BLaER1 (cell line): ENCODE data around the gene PPP1R7.

Experiments
- H3K27ac ChIP-seq: shearing (Covaris generic); formaldehyde crosslinking; 2 replicates; pipeline ENCODE4 v1.8.1; 2022
- H3K27me3 ChIP-seq: shearing (Covaris generic); formaldehyde crosslinking; 2 replicates; pipeline ENCODE4 v1.8.1; 2022
- H3K36me3 ChIP-seq: shearing (Covaris generic); formaldehyde crosslinking; 2 replicates; pipeline ENCODE4 v1.8.1; 2022
- H3K4me1 ChIP-seq: shearing (Covaris generic); formaldehyde crosslinking; 2 replicates; pipeline ENCODE4 v1.8.1; 2022
- H3K4me2 ChIP-seq: shearing (Covaris generic); formaldehyde crosslinking; 2 replicates; pipeline ENCODE4 v1.8.1; 2022
- H3K4me3 ChIP-seq: shearing (Covaris generic); formaldehyde crosslinking; 2 replicates; pipeline ENCODE4 v1.8.1; 2022
- H3K9ac ChIP-seq: shearing (Covaris generic); formaldehyde crosslinking; 2 replicates; pipeline ENCODE4 v1.8.1; 2022
- H3K9me3 ChIP-seq: shearing (Covaris generic); formaldehyde crosslinking; 2 replicates; pipeline ENCODE4 v1.8.1; 2022
- H4K20me1 ChIP-seq: shearing (Covaris generic); formaldehyde crosslinking; 2 replicates; pipeline ENCODE4 v1.8.1; 2022
- Cebpa-rat ChIP-seq: shearing (Covaris generic); IDR thresholded peaks from 2 replicates; pipeline ENCODE4 v1.8.1; 2022

Gene PPP1R7

GRCh38 chr2:241225983-241226382, 75.7 kb downstream of the PPP1R7 start:
- H4K20me1 ChIP-seq = peaks cover 32% of the 10 kb centered on the region
- no peaks in the 10 kb centered on the region for H3K9me3 ChIP-seq
- H3K27me3 ChIP-seq = no peaks in the 10 kb centered on the region
- no peak overlapping the region for H3K27ac ChIP-seq
- no peak overlapping the region for H3K9ac ChIP-seq
- peaks cover 60% of the 10 kb centered on the region for H3K36me3 ChIP-seq
- no peak overlapping the region for H3K4me3 ChIP-seq
- H3K4me1 ChIP-seq = peaks cover 18% of the 10 kb centered on the region
- no peak for TF ChIP-seq Cebpa-rat
- H3K4me2 ChIP-seq = no peak overlapping the region

- H3K27ac ChIP-seq = no peak overlapping the region
- H4K20me1 ChIP-seq = peaks cover 40% of the 10 kb centered on the region
Measured at GRCh38 chr2:241226723-241227572, 76.7 kb downstream of the PPP1R7 start.

GRCh38 chr2:241227594-241227993, 77.3 kb downstream of the PPP1R7 start:
- H3K36me3 ChIP-seq = peaks cover 76% of the 10 kb centered on the region
- no peak overlapping the region for H3K4me3 ChIP-seq
- H3K9ac ChIP-seq = no peak overlapping the region
- no peaks in the 10 kb centered on the region for H3K27me3 ChIP-seq
- no peak overlapping the region for H3K4me2 ChIP-seq
- H3K9me3 ChIP-seq = no peaks in the 10 kb centered on the region
- no peak for TF ChIP-seq Cebpa-rat
- peaks cover 18% of the 10 kb centered on the region for H3K4me1 ChIP-seq
- H4K20me1 ChIP-seq = peaks cover 46% of the 10 kb centered on the region
- no peak overlapping the region for H3K27ac ChIP-seq

More at GRCh38 chr2:241226723-241227572, 76.7 kb downstream of the PPP1R7 start:
- H3K4me2 ChIP-seq = no peak overlapping the region
- no peak overlapping the region for H3K9ac ChIP-seq
- no peaks in the 10 kb centered on the region for H3K27me3 ChIP-seq
- TF ChIP-seq Cebpa-rat = no peak
- peaks cover 18% of the 10 kb centered on the region for H3K4me1 ChIP-seq
- no peaks in the 10 kb centered on the region for H3K9me3 ChIP-seq
- no peak overlapping the region for H3K4me3 ChIP-seq
- peaks cover 69% of the 10 kb centered on the region for H3K36me3 ChIP-seq

GRCh38 chr2:241228081-241228859, 78.0 kb downstream of the PPP1R7 start:
- H3K9me3 ChIP-seq = no peaks in the 10 kb centered on the region
- H3K4me3 ChIP-seq = no peak overlapping the region
- H3K27me3 ChIP-seq = no peaks in the 10 kb centered on the region
- H3K36me3 ChIP-seq = peaks cover 82% of the 10 kb centered on the region
- H4K20me1 ChIP-seq = peaks cover 53% of the 10 kb centered on the region
- peaks cover 13% of the 10 kb centered on the region for H3K4me1 ChIP-seq
- no peak for TF ChIP-seq Cebpa-rat
- H3K9ac ChIP-seq = no peak overlapping the region
- H3K27ac ChIP-seq = no peak overlapping the region
- H3K4me2 ChIP-seq = no peak overlapping the region

GRCh38 chr2:241228860-241229516, 78.7 kb downstream of the PPP1R7 start:
- Histone ChIP-seq H3K36me3 (peaks cover 90% of the 10 kb centered on the region), H3K27ac (no peak overlapping the region), H3K9me3 (no peaks in the 10 kb centered on the region), H3K9ac (no peak overlapping the region), H3K27me3 (no peaks in the 10 kb centered on the region), H4K20me1 (peaks cover 58% of the 10 kb centered on the region), H3K4me3 (no peak overlapping the region), H3K4me1 (peaks cover 6% of the 10 kb centered on the region), H3K4me2 (no peak overlapping the region)
- TF ChIP-seq Cebpa-rat = no peak

GRCh38 chr2:241229563-241230401, 79.5 kb downstream of the PPP1R7 start:
- no peaks in the 10 kb centered on the region for H3K9me3 ChIP-seq
- peaks cover 65% of the 10 kb centered on the region for H4K20me1 ChIP-seq
- no peak overlapping the region for H3K4me3 ChIP-seq
- H3K27me3 ChIP-seq = no peaks in the 10 kb centered on the region
- peaks cover 98% of the 10 kb centered on the region for H3K36me3 ChIP-seq
- no peak for TF ChIP-seq Cebpa-rat
- H3K9ac ChIP-seq = no peak overlapping the region
- no peak overlapping the region for H3K4me2 ChIP-seq
- H3K27ac ChIP-seq = no peak overlapping the region
- no peaks in the 10 kb centered on the region for H3K4me1 ChIP-seq

GRCh38 chr2:241230435-241230834, 80.2 kb downstream of the PPP1R7 start:
- H3K4me3 ChIP-seq = no peak overlapping the region
- no peaks in the 10 kb centered on the region for H3K9me3 ChIP-seq
- no peak overlapping the region for H3K27ac ChIP-seq
- peaks cover 99% of the 10 kb centered on the region for H3K36me3 ChIP-seq
- H4K20me1 ChIP-seq = peaks cover 68% of the 10 kb centered on the region
- no peak overlapping the region for H3K4me2 ChIP-seq
- H3K4me1 ChIP-seq = no peaks in the 10 kb centered on the region
- no peaks in the 10 kb centered on the region for H3K27me3 ChIP-seq
- H3K9ac ChIP-seq = no peak overlapping the region
- no peak for TF ChIP-seq Cebpa-rat

GRCh38 chr2:241232736-241233575, 82.7 kb downstream of the PPP1R7 start:
- no peak for TF ChIP-seq Cebpa-rat
- Histone ChIP-seq H3K9me3 (no peaks in the 10 kb centered on the region), H3K27me3 (no peaks in the 10 kb centered on the region), H4K20me1 (peaks cover 55% of the 10 kb centered on the region), H3K4me2 (no peak overlapping the region), H3K4me3 (no peak overlapping the region), H3K9ac (no peak overlapping the region), H3K4me1 (no peaks in the 10 kb centered on the region), H3K36me3 (peaks cover 99% of the 10 kb centered on the region), H3K27ac (no peak overlapping the region)
